H1 (cell line): ENCODE measurements around the gene PPP1R9A. TPM values are rescaled to one million over a fixed set of nuclear protein-coding genes. Genes with fewer than 3 reads are reported as not detected.

Experiments
- CTCF ChIA-PET: fragments of 300-600 bp; sonication (Branson Sonifier 250); formaldehyde crosslinking; loops from one replicate; lab custom pipeline; 2021; ENCODE audit not compliant: partially characterized antibody; lab: Charles Lee
- POLR2A ChIA-PET: fragments of 300-600 bp; sonication (Branson Sonifier 250); formaldehyde crosslinking; loops from one replicate; lab custom pipeline; 2021; ENCODE audit warnings: inconsistent platforms; ENCODE audit not compliant: partially characterized antibody; lab: Charles Lee
- DNase-seq, 2 experiments: peaks; one replicate each; pipeline versions ENCODE4 v3.0.0 to v3.0.0-alpha.2; 2010 to 2022; ENCODE audit warnings: low spot score in 2 of 2, low read depth in 1 of 2, mixed read lengths in 1 of 2
- FAIRE-seq: peaks from 2 replicates; lab custom pipeline; 2011; peaks lifted over from hg19 to GRCh38; lab: Jason Lieb, UNC
- H2AFZ ChIP-seq: 2 replicates; pipeline ENCODE4 v1.8.1; 2012; ENCODE audit warnings: low read length, inconsistent platforms
- H2AK5ac ChIP-seq: 2 replicates; pipeline ENCODE4 v1.6.1; 2013; ENCODE audit warnings: low read depth, low read length
- H2BK120ac ChIP-seq: replicated peaks from 2 replicates; pipeline ENCODE3; 2013; ENCODE audit warnings: low read depth, low read length, inconsistent platforms
- H2BK12ac ChIP-seq: 2 replicates; pipeline ENCODE4 v1.6.1; 2013; ENCODE audit warnings: low read depth, low read length
- H2BK15ac ChIP-seq: 2 replicates; pipeline ENCODE4 v1.6.1; 2013; ENCODE audit warnings: low read length
- H2BK20ac ChIP-seq: 2 replicates; pipeline ENCODE4 v1.6.1; 2013; ENCODE audit warnings: low read length
- H2BK5ac ChIP-seq: 2 replicates; pipeline ENCODE4 v1.6.1; 2013; ENCODE audit warnings: low read depth, low read length
- H3K14ac ChIP-seq: 2 replicates; pipeline ENCODE4 v1.6.1; 2013; ENCODE audit warnings: inconsistent platforms; ENCODE audit not compliant: insufficient read length
- H3K18ac ChIP-seq: 2 replicates; pipeline ENCODE4 v1.6.1; 2013; ENCODE audit warnings: low read length; ENCODE audit errors: extremely low read depth
- H3K23ac ChIP-seq: 2 replicates; pipeline ENCODE4 v1.6.1; 2013; ENCODE audit warnings: inconsistent platforms; ENCODE audit not compliant: insufficient read length
- H3K23me2 ChIP-seq: 2 replicates; pipeline ENCODE4 v1.6.1; 2013; ENCODE audit warnings: low read depth, low read length
- H3K27ac ChIP-seq: 2 replicates; pipeline ENCODE4 v1.6.1; 2011; ENCODE audit warnings: low read depth, low read length, inconsistent platforms
- H3K27me3 ChIP-seq, 4 experiments: replicated peaks in 1 of 4; 1 replicate in 1 of 4; 2 replicates in 3 of 4; pipeline versions ENCODE4 v1.6.1 to v1.8.1; 2011 to 2013; ENCODE audit warnings: low read length in 3 of 4, mild to moderate bottlenecking in 3 of 4, inconsistent platforms in 2 of 4, mixed read lengths in 2 of 4, moderate library complexity in 1 of 4; ENCODE audit not compliant: control insufficient read depth in 3 of 4, insufficient read depth in 3 of 4; ENCODE audit errors: extremely low read depth in 1 of 4
- H3K36me3 ChIP-seq, 4 experiments: 2 replicates each; pipeline versions ENCODE4 v1.6.1 to v1.8.1; 2011 to 2013; ENCODE audit warnings: mild to moderate bottlenecking in 4 of 4, low read length in 3 of 4, moderate library complexity in 2 of 4, control low read depth in 1 of 4, inconsistent platforms in 1 of 4; ENCODE audit not compliant: insufficient read depth in 4 of 4, control insufficient read depth in 2 of 4
- H3K4ac ChIP-seq: replicated peaks from 2 replicates; pipeline ENCODE3; 2013; ENCODE audit warnings: low read length, low read depth, mixed read lengths, inconsistent platforms; ENCODE audit not compliant: insufficient read length
- H3K4me1 ChIP-seq, 4 experiments: replicated peaks in 1 of 4; 1 replicate in 1 of 4; 2 replicates in 3 of 4; pipeline versions ENCODE4 v1.6.1 to v1.8.1; 2011 to 2013; ENCODE audit warnings: low read length in 3 of 4, inconsistent platforms in 2 of 4, mixed read lengths in 1 of 4; ENCODE audit not compliant: insufficient read depth in 4 of 4, control insufficient read depth in 3 of 4
- H3K4me2 ChIP-seq, 2 experiments: 2 replicates each; pipeline versions ENCODE4 v1.6.1 to v1.8.1; 2011 to 2013; ENCODE audit warnings: low read depth in 2 of 2, low read length in 2 of 2, control low read depth in 1 of 2, inconsistent platforms in 1 of 2, mild to moderate bottlenecking in 1 of 2; ENCODE audit not compliant: insufficient read depth in 1 of 2
- H3K4me3 ChIP-seq, 4 experiments: fragments of 200-600, 300-600 bp in 1 of 4; sonication (generic), shearing (Covaris generic), sonication (Bioruptor Twin) in 1 of 4; 2 replicates each; pipeline versions ENCODE4 v1.5.1 to v1.8.1; 2011 to 2016; ENCODE audit warnings: low read length in 4 of 4, low read depth in 3 of 4, control low read depth in 2 of 4, inconsistent platforms in 2 of 4, mild to moderate bottlenecking in 2 of 4, mixed read lengths in 1 of 4, moderate library complexity in 1 of 4; ENCODE audit not compliant: insufficient read depth in 2 of 4; ENCODE audit errors: extremely low read depth in 1 of 4
- H3K56ac ChIP-seq: replicated peaks from 2 replicates; pipeline ENCODE3; 2013; ENCODE audit warnings: low read depth, mild to moderate bottlenecking, mixed read lengths, low read length, inconsistent platforms; ENCODE audit not compliant: insufficient read length
- H3K79me1 ChIP-seq: 2 replicates; pipeline ENCODE4 v1.6.1; 2013; ENCODE audit warnings: low read depth, low read length, control low read depth
- H3K79me2 ChIP-seq, 2 experiments: 2 replicates each; pipeline versions ENCODE4 v1.6.1 to v1.8.1; 2012 to 2013; ENCODE audit warnings: low read length in 2 of 2, mild to moderate bottlenecking in 2 of 2, inconsistent platforms in 1 of 2; ENCODE audit not compliant: insufficient read depth in 2 of 2, control insufficient read depth in 1 of 2
- H3K9ac ChIP-seq, 4 experiments: replicated peaks in 1 of 4; 1 replicate in 1 of 4; 2 replicates in 3 of 4; pipeline versions ENCODE4 v1.6.1 to v1.8.1; 2011 to 2013; ENCODE audit warnings: low read depth in 3 of 4, low read length in 3 of 4, control low read depth in 2 of 4, mild to moderate bottlenecking in 2 of 4, moderate library complexity in 2 of 4, inconsistent platforms in 1 of 4; ENCODE audit errors: extremely low read depth in 1 of 4
- H3K9me3 ChIP-seq, 2 experiments: 2 replicates each; pipeline versions ENCODE4 v1.6.1 to v1.8.1; 2012 to 2013; ENCODE audit warnings: mild to moderate bottlenecking in 2 of 2, moderate library complexity in 2 of 2, control low read depth in 1 of 2, inconsistent platforms in 1 of 2, low read depth in 1 of 2, low read length in 1 of 2, mixed read lengths in 1 of 2; ENCODE audit not compliant: insufficient read depth in 2 of 2
- H4K20me1 ChIP-seq, 2 experiments: replicated peaks in 1 of 2; 2 replicates each; pipeline versions ENCODE3 to v1.8.1; 2011 to 2013; ENCODE audit warnings: inconsistent platforms in 2 of 2, low read length in 2 of 2, mild to moderate bottlenecking in 1 of 2; ENCODE audit not compliant: insufficient read depth in 2 of 2, control insufficient read depth in 1 of 2
- H4K5ac ChIP-seq: 2 replicates; pipeline ENCODE4 v1.6.1; 2013; ENCODE audit warnings: low read length, low read depth, mixed read lengths, inconsistent platforms; ENCODE audit not compliant: insufficient read length
- H4K8ac ChIP-seq: 2 replicates; pipeline ENCODE4 v1.8.0; 2013; ENCODE audit warnings: mild to moderate bottlenecking, moderate library complexity, low read length, inconsistent platforms; ENCODE audit not compliant: insufficient read depth; ENCODE audit errors: extremely low read depth
- H4K91ac ChIP-seq: replicated peaks from 2 replicates; pipeline ENCODE3; 2013; ENCODE audit warnings: low read length, mixed read lengths, inconsistent platforms; ENCODE audit not compliant: insufficient read length
- BACH1 ChIP-seq: IDR thresholded peaks from 2 replicates; pipeline ENCODE4 v1.6.1; 2012; ENCODE audit warnings: low read length, improper control_type of control experiment
- CHD2 ChIP-seq: IDR thresholded peaks from 2 replicates; pipeline ENCODE4 v1.6.1; 2012; ENCODE audit warnings: low read length, improper control_type of control experiment
- HDAC2 ChIP-seq, 2 experiments: fragments of 300-600 bp in 1 of 2; sonication (generic) in 1 of 2; IDR thresholded peaks; 2 replicates each; pipeline ENCODE4 v1.6.1; 2011 to 2012; ENCODE audit warnings: low read depth in 2 of 2, low read length in 2 of 2, mild to moderate bottlenecking in 2 of 2, moderate library complexity in 2 of 2, borderline replicate concordance in 1 of 2, inconsistent platforms in 1 of 2
- JUN ChIP-seq: IDR thresholded peaks from 2 replicates; pipeline ENCODE4 v1.6.1; 2011; ENCODE audit warnings: low read depth, mild to moderate bottlenecking, improper control_type of control experiment, low read length
- JUND ChIP-seq: IDR thresholded peaks from 2 replicates; pipeline ENCODE4 v1.6.1; 2011; ENCODE audit warnings: mild to moderate bottlenecking, improper control_type of control experiment, low read length
- RAD21 ChIP-seq, 2 experiments: IDR thresholded peaks in 1 of 2; conservative IDR thresholded peaks in 1 of 2; 2 replicates each; pipeline ENCODE4 v1.6.1; 2011; ENCODE audit warnings: low read depth in 2 of 2, low read length in 2 of 2, improper control_type of control experiment in 1 of 2, inconsistent platforms in 1 of 2, mild to moderate bottlenecking in 1 of 2, moderate library complexity in 1 of 2
- RBBP5 ChIP-seq: IDR thresholded peaks from 2 replicates; pipeline ENCODE4 v1.7.1; 2012; ENCODE audit warnings: low read depth, mild to moderate bottlenecking, inconsistent platforms, low read length, moderate library complexity, borderline replicate concordance
- RNF2 ChIP-seq: fragments of 200-900, 300-1000 bp; sonication (generic); IDR thresholded peaks from 2 replicates; pipeline ENCODE4 v1.7.1; 2016; ENCODE audit warnings: borderline replicate concordance, low read depth, mild to moderate bottlenecking, antibody characterized with exemption, low read length; ENCODE audit not compliant: poor library complexity, severe bottlenecking; ENCODE audit errors: missing control alignments
- RXRA ChIP-seq: IDR thresholded peaks from 2 replicates; pipeline ENCODE4 v1.6.1; 2011; ENCODE audit warnings: low read depth, mild to moderate bottlenecking, low read length, moderate library complexity; ENCODE audit not compliant: insufficient read depth
- SIN3A ChIP-seq, 2 experiments: IDR thresholded peaks in 1 of 2; conservative IDR thresholded peaks in 1 of 2; 2 replicates each; pipeline ENCODE4 v1.6.1; 2011 to 2012; ENCODE audit warnings: low read length in 2 of 2, improper control_type of control experiment in 1 of 2, low read depth in 1 of 2, mild to moderate bottlenecking in 1 of 2
- SIX5 ChIP-seq: IDR thresholded peaks from 2 replicates; pipeline ENCODE4 v1.6.1; 2011; ENCODE audit warnings: mild to moderate bottlenecking, low read depth, low read length
- SP2 ChIP-seq: IDR thresholded peaks from 2 replicates; pipeline ENCODE4 v1.6.1; 2012; ENCODE audit warnings: mild to moderate bottlenecking, low read length, inconsistent platforms
- SRF ChIP-seq: IDR thresholded peaks from 2 replicates; pipeline ENCODE4 v1.6.1; 2011; ENCODE audit warnings: mild to moderate bottlenecking, low read depth, low read length, moderate library complexity
- TEAD4 ChIP-seq: IDR thresholded peaks from 2 replicates; pipeline ENCODE4 v1.6.1; 2012; ENCODE audit warnings: low read depth, low read length, inconsistent platforms, mixed read lengths
- WGBS, 2 experiments: shearing (Covaris generic) in 1 of 2; methylation state at CpG; one replicate each; pipeline versions ENCODE4 v1.1.6 to v1.1.7; 2013 to 2015; ENCODE audit warnings: low lambda C conversion rate in 2 of 2, mixed read lengths in 2 of 2, inconsistent platforms in 1 of 2, low coverage in 1 of 2, missing lambda C conversion rate in 1 of 2; ENCODE audit not compliant: insufficient replicate concordance in 2 of 2, insufficient coverage in 1 of 2, insufficient read length in 1 of 2; ENCODE audit errors: extremely low coverage in 1 of 2, missing lambda C conversion rate in 1 of 2; 5-methylcytosine and 5-hydroxymethylcytosine counted together
- polyA plus RNA-seq, 7 experiments: library from polyadenylated mRNA; depleted of rRNA in 3 of 7; stranded (reverse) in 5 of 7; unstranded in 2 of 7; fragments of >200 nt in 5 of 7; fragments of 200-250 nt in 2 of 7; gene quantifications; 1 replicate in 5 of 7; 2 replicates in 1 of 7; 4 replicates in 1 of 7; pipeline versions ENCODE4 v1.2.1 to v1.2.3, GENCODE V29; 2011 to 2013; ENCODE audit warnings: missing spikeins in 2 of 7, mixed read lengths in 2 of 7
- total RNA-seq: library from RNA; stranded (reverse); fragmentation: NEBNext Ultra II Directional; extraction: Animal tissue kit (Norgen Biotek cat#: 25700); gene quantifications from 2 replicates; pipeline ENCODE4 v1.2.1, GENCODE V29; 2021

Gene PPP1R9A
- total and polyA plus RNA-seq, 2 of the 8 experiments (the other 6 are each of a cell fraction or from before 2014, with no cell fraction given): 3.0 to 20.3 TPM

- no peak overlapping the region for H3K4me3 ChIP-seq
- H2BK5ac ChIP-seq: no peak overlapping the region
- no peaks in the 10 kb centered on the region for H3K4me1 ChIP-seq
- no peaks in the 10 kb centered on the region for H3K79me2 ChIP-seq
- H3K36me3 ChIP-seq: no peaks in the 10 kb centered on the region
- no peaks in the 10 kb centered on the region for H3K79me1 ChIP-seq
- no peak overlapping the region for H3K56ac ChIP-seq
- WGBS, 2 experiments: 81% methylated on average over 3 of the region's 3 CpGs; no CpG with 5 or more reads in 1 of the 2 experiments
- no peak overlapping the region for H2BK12ac ChIP-seq
- H3K4me2 ChIP-seq: no peak overlapping the region
- H3K27ac ChIP-seq: no peak overlapping the region
- H2AK5ac ChIP-seq: no peak overlapping the region
- H3K4ac ChIP-seq: no peak overlapping the region
- no peak overlapping the region for H2AFZ ChIP-seq
- CTCF ChIA-PET: interaction anchor here (0.6 to 1.3 kb wide), 2 partner anchors 11 to 438 kb away, joined by 3 read pairs; no protein-coding TSS in a partner anchor
- no peaks in the 10 kb centered on the region for H4K20me1 ChIP-seq
- no peaks in the 10 kb centered on the region for H3K23me2 ChIP-seq
- H3K23ac ChIP-seq: no peak overlapping the region
- H3K14ac ChIP-seq: no peak overlapping the region
- POLR2A ChIA-PET: no interaction called here
- H3K9me3 ChIP-seq: no peaks in the 10 kb centered on the region
- H2BK15ac ChIP-seq: no peak overlapping the region
- no peaks in the 10 kb centered on the region for H3K27me3 ChIP-seq
- H3K9ac ChIP-seq: no peak overlapping the region
- H4K5ac ChIP-seq: no peak overlapping the region
- no peak overlapping the region for H4K8ac ChIP-seq
- DNase-seq (no peak), FAIRE-seq (no peak)
- H2BK20ac ChIP-seq: no peak overlapping the region
- H4K91ac ChIP-seq: no peak overlapping the region
- no peak overlapping the region for H2BK120ac ChIP-seq
- no peak overlapping the region for H3K18ac ChIP-seq
- TF ChIP-seq RBBP5 (no peak), RAD21 (IDR thresholded peaks at IDR 0.05 in 1 of 2, conservative IDR thresholded peaks at IDR 0.05 in 1 of 2; ENCODE audit: low read depth in 2 of 2, low read length in 2 of 2) (no peak), BACH1 (no peak), SIX5 (no peak), HDAC2 (IDR thresholded peaks at IDR 0.05; ENCODE audit: borderline replicate concordance in 1 of 2, low read depth in 2 of 2, low read length in 2 of 2) (no peak), TEAD4 (no peak), RNF2 (no peak), JUN (no peak), SIN3A (conservative IDR thresholded peaks at IDR 0.05 in 1 of 2, IDR thresholded peaks at IDR 0.05 in 1 of 2; ENCODE audit: low read depth in 1 of 2, low read length in 2 of 2) (no peak), CHD2 (no peak), SP2 (no peak), JUND (no peak), SRF (no peak), RXRA (no peak)
These were observed 34.2 kb upstream of the PPP1R9A start for GRCh38 chr7:94873239-94873638.
